Stimulated activated CD8-positive, alpha-beta memory T cell treated with anti-CD3 and anti-CD28 coated beads, Interleukin-15, amount 100 ng/mL, for 48 hours (primary cell): ENCODE results near the gene PDILT.
A peak's percentile ranks its signal among the peaks of the same experiment; 100 is the strongest.

Experiments
- DNase-seq, 2 donors: peaks; one replicate each; pipeline ENCODE4 v3.0.0-alpha.2; 2020; ENCODE audit warnings: low read depth in 2 of 2

Gene PDILT

DNA sequence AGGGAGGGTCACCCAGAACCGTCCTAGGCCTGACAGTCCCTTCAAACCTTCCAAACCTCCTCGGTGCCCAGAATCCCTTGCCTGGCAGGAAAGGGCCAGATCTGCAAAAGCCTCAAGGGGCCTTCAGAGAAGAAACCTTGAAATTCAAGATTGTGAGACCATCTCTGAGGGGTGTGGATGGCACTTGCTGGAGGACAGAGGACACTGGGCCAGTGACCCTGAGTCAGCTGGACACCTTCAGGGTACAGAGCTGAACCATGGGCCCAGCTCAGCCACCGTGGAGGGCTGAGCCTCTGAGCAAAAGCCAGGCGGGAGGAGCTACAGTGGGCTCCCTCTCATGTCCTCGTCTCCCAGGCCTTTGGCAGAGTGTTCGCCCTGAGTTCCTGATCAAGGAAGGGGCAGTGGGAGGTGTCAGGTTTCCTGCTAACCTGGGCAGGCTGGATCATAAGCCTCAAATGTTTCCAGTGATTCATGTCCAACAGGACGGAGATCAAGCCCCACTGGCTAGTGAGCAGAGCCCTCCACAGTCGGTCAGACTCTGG is 3.0 kb downstream of the PDILT start:
- DNase-seq: no peak

DNA sequence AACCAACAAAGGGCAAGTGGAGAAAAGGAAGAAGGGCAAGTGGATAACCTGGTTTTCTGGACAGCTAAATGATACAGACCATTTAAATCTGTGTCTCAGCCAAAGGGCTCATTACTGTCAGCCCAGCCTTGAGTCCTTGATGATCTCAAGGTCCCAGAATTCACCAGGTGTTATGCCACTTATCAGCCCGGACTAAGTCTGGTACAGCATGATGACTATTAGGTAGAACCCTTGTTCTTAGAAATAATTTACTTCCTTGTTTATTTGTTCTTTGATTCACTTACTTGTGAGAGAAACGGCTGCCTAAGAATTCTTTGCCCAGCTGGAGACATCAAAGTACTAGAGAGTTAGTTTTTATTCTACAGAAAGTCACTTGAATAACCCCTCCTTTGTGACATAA is 3.5 kb downstream of the PDILT start:
- DNase-seq: no peak

DNA sequence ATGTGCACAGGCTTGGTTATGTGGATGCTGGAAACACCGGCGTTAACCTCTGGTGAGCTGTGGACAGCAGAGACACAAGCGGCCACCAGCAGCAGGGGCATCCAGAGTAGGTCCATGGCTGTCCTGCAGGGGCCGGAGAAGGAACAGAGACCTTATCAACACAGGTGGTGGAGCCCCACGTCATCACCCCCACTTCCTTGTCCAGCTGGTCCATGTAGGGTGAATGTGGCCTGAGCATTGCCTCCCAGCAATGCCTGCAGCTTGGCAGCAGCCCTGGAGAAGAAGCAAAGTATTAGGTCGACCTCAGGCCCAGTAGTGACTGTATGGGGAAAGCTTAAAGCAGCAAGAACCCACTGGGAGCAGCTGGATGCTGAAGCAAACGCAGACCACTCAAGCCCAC is 5.4 kb downstream of the PDILT start:
- DNase-seq: no peak

DNA sequence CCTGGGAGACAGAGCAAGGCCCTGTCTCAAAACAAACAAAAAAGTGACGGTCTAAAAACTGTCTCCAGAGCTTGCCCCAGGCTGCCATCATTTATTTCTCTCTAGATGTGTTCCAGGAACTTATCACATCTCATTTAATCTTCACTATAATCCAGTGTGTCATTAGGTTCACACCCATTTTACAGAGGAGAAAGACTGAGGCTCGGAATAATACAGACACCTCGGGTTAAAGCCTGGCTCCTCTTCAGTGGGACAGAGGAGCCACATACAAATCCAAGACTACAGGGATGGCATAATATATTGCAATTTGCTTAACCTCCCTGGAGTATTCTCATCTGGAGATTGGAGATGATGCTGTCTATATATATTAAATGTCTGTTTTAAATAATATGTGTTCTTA is 5.9 kb downstream of the PDILT start:
- DNase-seq: no peak

DNA sequence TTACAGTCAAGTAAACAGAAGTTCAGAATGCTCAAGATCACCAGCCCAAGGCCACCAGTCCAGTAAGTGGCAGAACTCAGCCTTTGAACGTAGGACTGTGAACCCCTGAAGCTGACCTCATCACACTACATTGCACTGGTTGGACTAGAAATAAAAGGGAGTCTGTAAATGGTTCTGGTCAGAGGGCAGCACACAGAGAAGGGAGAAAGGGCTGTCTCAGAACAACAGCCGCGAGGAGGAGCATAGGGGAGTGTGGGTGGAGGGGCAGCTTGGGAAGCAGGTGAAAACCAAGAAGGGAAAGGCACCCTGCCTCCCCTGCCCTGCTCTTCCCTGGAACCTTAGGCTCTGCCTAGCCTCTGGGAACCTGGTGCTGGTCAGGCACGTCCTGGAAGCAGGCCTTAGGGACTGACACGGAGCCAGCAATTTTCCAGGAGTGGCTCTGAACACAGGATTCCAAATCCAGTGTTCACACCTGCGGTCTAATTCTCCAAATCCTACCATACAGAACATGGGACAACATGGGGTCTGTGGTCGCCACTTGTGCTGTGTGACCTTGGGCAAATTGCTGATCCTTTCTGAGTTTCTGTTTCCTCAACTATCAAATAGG is 7.0 kb downstream of the PDILT start:
- no peak for DNase-seq

DNA sequence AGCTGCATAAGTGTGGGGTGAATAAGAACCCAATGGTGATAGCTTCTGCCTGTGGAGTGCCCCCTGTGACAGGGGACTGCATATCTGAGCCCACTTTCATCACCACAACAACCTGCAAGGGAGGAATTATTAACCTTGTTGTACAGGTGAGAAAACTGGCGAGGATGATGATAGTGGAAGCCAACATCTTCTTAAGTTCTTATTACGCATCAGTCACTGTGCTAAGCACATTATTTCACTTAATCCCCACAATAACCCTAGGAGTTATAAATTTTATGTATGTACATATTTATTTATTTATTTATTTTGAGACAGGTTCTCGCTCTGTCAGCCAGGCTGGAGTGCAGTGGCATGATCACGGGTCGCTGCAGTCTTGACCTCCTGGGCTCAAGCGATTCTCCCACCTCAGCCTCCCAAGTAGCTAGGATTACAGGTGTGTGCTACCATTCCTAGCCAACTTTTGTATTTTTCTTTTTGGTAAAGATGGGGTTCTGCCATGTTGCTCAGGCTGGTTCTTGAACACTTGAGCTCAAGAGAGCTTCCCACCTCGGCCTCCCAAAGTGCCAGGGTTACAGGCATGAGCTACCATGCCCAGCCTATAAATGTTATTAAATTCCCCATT is 7.6 kb downstream of the PDILT start:
- DNase-seq: no peak

DNA sequence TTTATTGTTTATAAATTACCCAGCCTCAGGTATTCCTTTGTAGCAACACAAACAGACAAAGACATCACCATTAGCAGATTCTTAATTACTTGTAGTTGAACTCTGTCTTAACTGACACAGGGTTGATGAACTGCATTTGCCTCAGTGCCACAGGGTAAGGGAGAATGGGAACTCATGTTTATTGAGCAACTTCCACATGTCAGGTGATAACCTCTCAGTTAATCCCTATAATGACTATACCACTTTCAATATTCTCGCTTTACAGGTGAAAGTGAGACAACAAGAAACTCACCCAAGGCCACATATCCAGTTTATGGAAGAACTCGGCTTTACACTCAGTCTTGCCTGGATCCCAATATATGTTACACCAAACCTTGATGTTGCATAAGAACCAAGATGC is 8.6 kb downstream of the PDILT start:
- DNase-seq: no peak

DNA sequence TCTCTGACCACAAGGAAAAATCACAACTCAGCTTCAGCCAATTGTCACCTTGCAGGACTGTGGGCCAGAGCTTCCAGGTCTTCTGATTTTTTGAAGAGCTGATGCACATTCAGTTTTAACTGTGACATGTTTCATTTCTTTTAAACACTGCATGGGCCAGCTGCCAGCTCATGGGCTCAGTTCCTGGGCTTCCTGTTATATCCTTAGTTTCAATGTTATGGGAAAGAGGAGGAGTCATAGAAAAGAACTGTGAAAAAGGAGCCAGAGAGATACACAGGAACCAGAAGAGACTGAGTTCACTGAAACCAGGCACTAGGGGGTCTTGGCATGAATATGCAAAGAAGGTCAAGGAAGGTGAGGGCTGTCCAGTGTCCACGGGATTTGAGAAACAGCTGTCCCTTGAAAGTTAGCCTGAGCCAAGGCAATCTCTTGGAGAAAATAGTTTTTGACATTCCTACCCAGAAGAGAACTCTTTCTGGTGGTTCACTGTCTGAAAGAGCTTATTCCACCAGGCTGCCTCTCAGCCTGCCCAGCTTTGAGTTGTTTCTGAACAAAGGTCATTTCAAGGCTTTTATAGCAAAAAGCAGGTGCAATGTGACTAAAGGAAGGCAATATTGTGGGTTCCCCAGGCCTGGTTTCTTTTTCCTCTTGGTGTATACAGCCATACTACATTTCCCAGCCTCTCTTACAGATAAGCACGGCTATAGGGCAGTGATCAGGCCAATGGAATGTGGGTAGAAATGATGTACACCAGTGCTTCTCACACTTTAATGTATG is 10.5 kb downstream of the PDILT start:
- no peak for DNase-seq

DNA sequence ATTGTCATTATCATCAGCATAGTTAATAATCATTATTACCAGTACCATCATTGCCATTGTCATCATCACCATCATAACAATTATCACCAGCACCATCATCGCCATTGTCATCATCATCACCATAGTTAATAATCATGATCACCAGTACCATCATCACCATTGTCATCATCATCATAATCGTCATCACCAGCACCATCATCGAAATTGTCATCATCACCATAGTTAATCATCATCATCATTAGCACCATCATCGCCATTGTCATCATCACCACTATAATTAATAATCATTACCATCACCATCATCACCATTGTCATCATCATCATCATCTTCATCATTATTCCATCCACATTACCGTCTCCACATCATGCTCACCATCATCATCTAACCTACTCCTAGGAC is 13.5 kb downstream of the PDILT start:
- DNase-seq: no peak

DNA sequence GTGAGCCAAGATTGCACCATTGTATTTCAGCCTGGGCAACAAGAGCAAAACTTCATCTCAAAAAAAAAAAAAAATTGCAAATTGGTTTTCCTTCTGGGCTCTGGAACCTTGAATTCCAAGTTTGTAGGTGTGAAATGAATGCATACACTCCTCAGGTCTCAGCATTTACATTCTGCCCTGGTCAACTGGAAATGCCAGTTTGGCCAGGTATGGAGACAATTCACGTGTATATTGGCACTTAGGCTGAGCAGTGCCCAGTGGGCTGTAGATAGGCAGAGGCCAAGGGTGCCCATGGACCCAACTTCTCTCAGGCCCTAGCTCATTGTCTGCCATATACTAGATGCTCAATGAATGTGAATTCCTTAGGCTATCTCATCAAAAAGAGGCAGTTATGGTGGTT is 15.7 kb downstream of the PDILT start:
- DNase-seq: no peak

DNA sequence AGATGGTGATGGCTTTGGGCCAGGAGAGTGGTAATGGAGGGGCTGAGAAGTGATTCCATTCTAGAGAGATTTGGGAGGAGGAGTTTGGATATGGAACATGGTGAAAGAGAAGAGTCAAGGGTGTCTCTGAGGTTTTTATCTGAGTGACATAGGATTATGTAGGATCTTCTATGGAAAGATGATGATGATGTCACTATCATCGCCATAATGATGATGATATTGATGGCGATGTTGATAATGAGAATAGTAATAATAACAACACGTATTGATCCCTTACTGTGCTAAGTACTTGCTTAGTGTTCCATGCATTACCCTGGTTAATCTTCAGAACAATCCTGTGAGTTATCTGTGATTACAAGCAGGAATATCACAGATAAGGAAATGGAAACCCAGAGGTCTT is 16.6 kb downstream of the PDILT start:
- DNase-seq: no peak

DNA sequence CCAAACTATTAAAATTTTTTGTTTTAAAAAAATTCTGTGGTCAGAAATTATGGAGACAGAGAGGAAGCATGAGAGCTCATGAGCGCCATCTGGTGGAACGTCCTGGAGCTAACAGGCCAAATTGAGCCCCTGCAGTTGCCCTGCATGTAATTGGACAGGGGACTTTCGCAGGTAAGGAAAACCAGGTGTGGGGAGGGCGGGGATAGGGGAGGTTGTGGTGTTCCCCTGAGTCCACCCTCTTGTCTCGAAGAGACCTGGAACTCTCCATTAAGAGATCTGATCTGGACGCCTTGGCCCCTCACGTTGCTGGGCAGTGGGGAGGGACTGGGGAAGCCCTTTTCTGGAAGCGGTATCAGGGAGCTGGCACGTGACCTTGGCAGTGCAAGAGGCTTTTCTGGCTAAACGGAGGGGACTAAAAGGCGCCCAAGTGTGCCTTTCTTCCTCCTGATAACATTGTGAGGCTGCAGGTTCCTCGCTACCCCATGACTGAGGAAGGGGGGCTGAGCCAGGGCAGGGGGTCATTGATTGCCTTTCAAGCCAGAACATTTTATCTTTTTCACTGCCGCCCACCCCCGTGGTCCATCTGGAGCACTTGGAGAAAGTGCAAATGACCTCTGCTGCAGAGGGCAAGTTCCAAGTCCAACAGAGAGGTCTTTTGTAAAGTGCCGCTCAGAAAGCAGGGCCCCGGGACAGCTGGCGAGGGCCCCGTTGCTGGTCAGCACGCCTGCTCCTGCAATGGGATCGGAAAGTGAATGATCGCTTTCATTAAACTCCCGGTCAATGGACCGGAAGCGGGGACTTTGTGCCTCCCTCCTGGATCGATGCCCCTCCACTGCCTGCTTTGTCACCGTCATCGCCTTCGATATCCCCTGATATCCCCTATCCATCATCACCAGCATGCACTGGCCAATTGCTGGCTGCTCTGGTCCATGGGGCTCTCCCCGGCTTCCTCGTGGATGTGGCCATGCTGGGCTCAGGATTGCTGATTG is 18.4 kb downstream of the PDILT start:
- DNase-seq: peak; percentile 2 to 16

DNA sequence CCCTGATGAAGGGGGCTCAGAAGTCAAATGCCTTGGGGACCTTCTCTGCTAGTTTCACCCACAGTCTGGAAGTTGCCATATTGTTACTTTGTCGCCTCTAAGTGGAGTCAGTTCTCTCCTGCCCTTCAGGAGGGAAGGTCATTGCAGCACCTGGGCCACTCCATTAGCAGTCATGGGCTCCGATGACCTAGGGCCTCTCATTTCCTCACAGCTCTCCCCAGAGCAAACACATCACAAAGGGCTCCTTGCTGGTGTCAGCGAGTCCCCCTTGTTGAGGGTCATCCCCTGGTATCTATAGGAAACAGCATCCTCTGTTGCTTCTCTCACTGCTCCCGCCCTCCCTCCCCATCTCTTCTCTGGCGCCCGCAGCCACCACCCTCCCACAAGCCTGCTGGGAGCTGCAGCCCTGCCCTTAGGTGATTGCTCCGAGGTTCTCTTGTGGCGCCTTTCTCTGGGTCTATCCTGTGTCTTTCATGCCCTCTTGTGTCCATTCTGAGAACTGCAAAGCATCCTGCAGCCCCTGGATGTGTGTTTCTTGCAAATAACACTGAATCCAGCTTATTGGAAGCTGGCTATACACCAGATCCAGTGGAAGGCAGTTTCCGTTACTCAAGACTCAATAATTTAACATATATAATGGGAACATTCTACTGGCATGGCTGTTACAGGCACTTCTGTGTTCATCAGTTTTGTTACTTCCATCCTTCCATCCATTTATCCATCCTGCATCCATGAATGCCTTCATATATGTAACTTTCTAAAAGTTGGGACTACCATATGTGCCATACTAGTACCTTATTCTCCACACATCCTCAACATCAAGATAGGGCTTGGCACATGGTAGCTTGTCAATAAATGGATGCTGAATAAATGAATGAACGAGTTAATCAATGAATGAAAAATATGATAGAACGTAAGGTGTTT is 21.2 kb downstream of the PDILT start:
- peak; percentile 6 to 19 for DNase-seq

DNA sequence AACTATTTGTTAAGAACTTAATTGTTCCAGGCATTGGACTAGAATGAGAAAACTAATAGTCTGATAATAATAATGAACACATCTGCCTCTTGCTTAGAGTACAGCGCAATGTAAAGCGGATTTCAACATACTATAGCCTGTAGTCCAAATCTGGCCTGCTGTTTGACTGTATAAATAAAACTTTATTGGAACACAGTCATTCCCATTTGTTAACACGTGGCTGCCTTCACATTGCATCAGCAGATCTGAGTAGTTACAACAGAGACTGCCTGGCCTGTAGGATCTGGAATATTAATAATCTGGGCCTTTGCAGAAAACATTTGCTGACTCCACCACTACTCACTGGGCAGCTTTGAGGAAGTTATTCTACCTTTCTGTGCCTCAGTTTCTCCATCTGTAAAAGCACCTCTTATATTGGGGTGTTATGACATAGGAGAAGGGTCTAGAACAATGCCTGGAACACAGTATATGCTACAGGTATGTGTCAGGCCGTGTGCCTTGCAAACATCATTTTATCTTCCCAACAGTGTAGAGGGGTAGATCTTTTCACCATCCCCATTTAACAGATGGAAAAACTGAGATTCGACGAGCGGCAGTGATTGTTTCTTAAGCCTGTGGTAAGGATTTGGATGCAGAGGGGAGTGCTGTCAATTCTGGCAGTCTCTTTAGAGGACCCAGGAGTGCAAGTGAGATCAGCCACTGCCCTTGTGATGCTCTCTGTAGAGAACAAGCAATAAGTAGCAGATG is 22.2 kb downstream of the PDILT start:
- DNase-seq: no peak

DNA sequence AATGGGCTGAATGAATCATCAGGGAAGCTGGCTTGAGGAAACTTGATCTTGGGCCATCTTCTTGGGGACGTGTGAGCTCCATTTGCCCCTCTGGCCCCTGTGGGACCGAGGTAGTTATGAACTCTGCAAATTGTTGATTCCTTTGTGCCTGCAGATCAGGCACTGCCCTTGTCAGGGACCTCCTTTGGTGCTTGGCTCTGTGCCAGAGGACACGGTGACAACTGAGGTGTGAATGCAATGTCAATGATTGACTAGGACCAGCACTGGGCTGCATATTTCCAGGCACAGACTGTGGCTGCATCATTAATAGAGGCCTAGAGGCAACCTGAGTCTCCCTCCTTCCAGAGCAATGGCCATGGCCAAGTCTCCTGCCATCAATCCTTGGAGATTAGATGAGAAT is 23.8 kb downstream of the PDILT start:
- DNase-seq: no peak

DNA sequence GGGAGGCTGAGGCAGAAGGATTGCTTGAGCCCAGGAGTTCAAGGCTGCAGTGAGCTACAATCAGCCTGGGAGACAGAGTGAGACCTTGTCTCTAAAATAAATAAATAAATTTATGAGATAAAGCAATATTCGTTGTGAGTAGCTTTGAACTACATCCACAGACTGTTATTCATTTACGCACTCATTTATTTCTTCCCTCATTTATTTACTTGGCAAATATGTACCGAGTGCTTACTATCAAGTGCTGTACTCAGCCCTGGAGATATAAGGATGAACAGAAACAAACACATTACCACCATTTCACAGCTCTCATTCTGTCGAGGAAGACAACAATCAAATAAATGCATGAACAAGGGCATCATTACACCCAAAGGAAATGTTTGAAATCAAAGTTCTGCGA is 27.4 kb downstream of the PDILT start:
- no peak for DNase-seq

DNA sequence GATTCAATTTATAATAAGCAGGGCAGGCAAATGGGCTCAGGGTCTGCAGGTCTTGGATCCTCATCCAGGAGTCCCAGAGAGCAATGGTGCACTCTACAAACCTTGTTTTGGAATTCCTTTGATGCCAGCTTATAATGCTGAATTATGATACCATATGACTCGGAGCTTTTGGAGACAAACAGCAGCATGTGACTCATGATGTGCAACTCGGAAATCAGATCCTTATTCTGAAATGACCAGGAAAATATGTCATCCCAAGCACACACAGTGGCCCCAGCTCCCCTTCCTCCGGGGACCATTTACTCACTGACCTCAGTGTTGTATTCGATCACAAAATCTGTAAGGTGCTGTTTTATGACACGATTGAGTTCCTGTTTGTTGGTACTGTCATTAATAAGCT is 31.8 kb downstream of the PDILT start:
- no peak for DNase-seq

DNA sequence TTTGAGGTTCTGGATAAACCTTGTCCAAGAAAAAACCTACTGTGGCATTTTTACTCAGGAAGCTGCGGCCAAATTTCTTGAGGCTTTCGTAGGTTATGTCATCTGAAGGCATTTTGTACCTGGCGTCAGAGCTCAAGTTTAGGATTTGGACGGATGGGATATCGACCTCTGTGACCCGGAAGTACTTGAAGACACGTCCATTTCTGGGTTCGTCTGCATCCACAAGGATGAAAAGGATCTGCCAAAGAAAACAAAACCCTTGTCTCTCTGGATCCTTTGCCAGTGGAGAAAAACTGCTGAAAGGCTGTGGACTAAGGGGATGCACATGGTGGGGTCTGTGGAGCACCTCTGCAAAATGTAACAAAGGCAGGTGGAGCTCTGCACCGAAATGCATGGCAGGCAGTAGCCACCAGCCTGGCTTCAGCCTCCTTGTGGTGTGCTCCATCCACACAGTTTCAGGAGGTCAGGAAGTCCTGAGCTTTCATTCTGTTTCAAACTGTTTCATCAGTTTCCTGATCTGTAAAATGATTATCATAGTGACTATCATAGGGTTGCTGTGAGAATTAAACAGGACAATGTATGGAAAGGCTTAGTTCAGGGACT is 35.0 kb downstream of the PDILT start:
- DNase-seq: no peak

DNA sequence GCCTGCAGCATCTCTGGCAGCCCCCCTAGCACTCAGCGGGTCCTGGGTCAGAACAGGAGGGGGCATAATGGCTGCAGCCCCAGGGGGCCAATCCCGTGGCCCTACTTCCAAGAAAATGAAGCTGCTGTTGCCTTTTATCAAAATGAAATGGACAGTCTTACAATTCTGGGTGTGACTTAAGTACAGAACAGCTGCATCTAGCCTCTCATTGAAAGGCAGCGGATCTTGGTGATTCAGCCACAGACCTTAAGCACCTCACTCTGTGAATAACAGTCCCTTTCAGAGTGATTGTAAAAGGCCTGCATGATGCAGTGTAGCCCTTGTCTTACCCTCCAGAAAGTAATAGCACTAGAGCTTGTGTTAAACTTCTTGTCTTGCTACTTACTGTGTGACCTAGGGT is 40.5 kb downstream of the PDILT start:
- no peak for DNase-seq

DNA sequence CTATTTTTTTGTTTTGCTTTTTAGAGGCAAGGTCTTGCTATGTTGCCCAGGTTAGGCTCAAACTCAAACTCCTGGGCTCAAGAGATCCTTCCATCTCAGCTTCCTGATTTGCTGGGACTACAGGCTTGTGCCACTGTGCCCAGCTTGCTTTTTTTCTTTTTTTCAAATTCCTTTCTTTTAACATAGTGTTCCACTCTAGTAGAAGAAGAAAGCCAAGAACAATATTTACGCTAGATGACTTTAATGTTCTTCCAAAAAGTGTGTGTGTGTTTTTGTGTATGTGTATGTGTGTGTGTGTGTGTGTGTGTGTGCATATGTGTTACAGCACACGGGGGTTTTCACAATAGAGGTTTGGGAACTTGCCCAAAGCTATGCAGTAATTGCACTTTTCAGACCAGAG is 41.3 kb downstream of the PDILT start:
- DNase-seq: no peak
